Inflammatory macrophage (primary cell): ENCODE results near the gene PLEKHG7.
"Not testable (repeated sequence)": the region's sequence is repeated elsewhere in the genome, so short reads cannot be mapped to it uniquely, and the experiment has no call there.

Source experiments
- DNase-seq, 2 donors: peaks; one replicate each; pipeline ENCODE4 v3.0.0-alpha.2; 2020 to 2022
- total RNA-seq, 18 experiments: gene quantifications; one replicate each; lab custom pipeline; 2026; ENCODE audit warnings: mixed read lengths in 6 of 18, inconsistent platforms in 2 of 18; lab: John Stamatoyannopoulos, UW

Gene PLEKHG7
- 0 to 0.52 (median 0) reads per million in 18 experiments for total RNA-seq

GRCh38 chr12:92702754-92703679, at the start of gene PLEKHG7:
Gene PLEKHG7 (plus strand): TSS chr12:92702989. CDS start chr12:92706632, 3,643 bp downstream.
- DNase-seq, result no peak

- DNase-seq, result not testable (repeated sequence)
Measured at GRCh38 chr12:92654256-92654655, 48.5 kb upstream of the PLEKHG7 start.

- DNase-seq, result no peak
Measured at GRCh38 chr12:92654929-92655328, 47.9 kb upstream of the PLEKHG7 start.

- DNase-seq, result no peak
Measured at GRCh38 chr12:92656911-92657310, 45.9 kb upstream of the PLEKHG7 start.

- no peak for DNase-seq
Measured at GRCh38 chr12:92657770-92658169, 45.0 kb upstream of the PLEKHG7 start.

- DNase-seq, result no peak
Measured at GRCh38 chr12:92658611-92659010, 44.2 kb upstream of the PLEKHG7 start.

- no peak for DNase-seq
Measured at GRCh38 chr12:92661269-92661668, 41.5 kb upstream of the PLEKHG7 start.

- DNase-seq, result no peak
Measured at GRCh38 chr12:92665496-92665895, 37.3 kb upstream of the PLEKHG7 start.

- no peak for DNase-seq
Measured at GRCh38 chr12:92668739-92669138, 34.0 kb upstream of the PLEKHG7 start.

- not testable (repeated sequence) for DNase-seq
Measured at GRCh38 chr12:92671524-92671923, 31.3 kb upstream of the PLEKHG7 start.

GRCh38 chr12:92673756-92674155, 29.0 kb upstream of the PLEKHG7 start:
- DNase-seq, result no peak

- no peak for DNase-seq
Measured at GRCh38 chr12:92674500-92674899, 28.3 kb upstream of the PLEKHG7 start.

- DNase-seq, result no peak
Measured at GRCh38 chr12:92675092-92675865, 27.5 kb upstream of the PLEKHG7 start.

GRCh38 chr12:92676710-92677109, 26.1 kb upstream of the PLEKHG7 start:
- DNase-seq, result no peak

GRCh38 chr12:92690601-92691000, 12.2 kb upstream of the PLEKHG7 start:
- no peak for DNase-seq

GRCh38 chr12:92695056-92695455, 7.7 kb upstream of the PLEKHG7 start:
- DNase-seq, result no peak

- no peak for DNase-seq
Measured at GRCh38 chr12:92695577-92695976, 7.2 kb upstream of the PLEKHG7 start.

GRCh38 chr12:92696216-92696615, 6.6 kb upstream of the PLEKHG7 start:
- no peak for DNase-seq

GRCh38 chr12:92698474-92698873, 4.3 kb upstream of the PLEKHG7 start:
- DNase-seq, result no peak

- DNase-seq, result no peak
Measured at GRCh38 chr12:92701441-92701840, 1.3 kb upstream of the PLEKHG7 start.

- DNase-seq, result no peak
Measured at GRCh38 chr12:92703786-92704185, 997 bp downstream of the PLEKHG7 start.

GRCh38 chr12:92706594-92706993, 3.8 kb downstream of the PLEKHG7 start:
- DNase-seq, result no peak

GRCh38 chr12:92707926-92708325, 5.1 kb downstream of the PLEKHG7 start:
- no peak for DNase-seq

- DNase-seq, result no peak
Measured at GRCh38 chr12:92715625-92716024, 12.8 kb downstream of the PLEKHG7 start.
